Activated T-helper 2 cell treated with anti-CD3 and anti-CD28 coated beads, Interferon-gamma antibody, Interleukin-2, Interleukin-4, amounts not matched to agents 10 μg/mL and 5 μg/mL and 100 μg/mL, durations not matched to agents 14 hours and 24 hours and 36 hours (primary cell): ENCODE results near the gene PRODH. TPM values are rescaled to one million over a fixed set of nuclear protein-coding genes. Genes with fewer than 3 reads are reported as not detected.
"Not testable (repeated sequence)": the region's sequence is repeated elsewhere in the genome, so short reads cannot be mapped to it uniquely, and the experiment has no call there.

ENCODE experiments used
- DNase-seq: peaks from one replicate; pipeline ENCODE4 v3.0.0; 2021; ENCODE audit warnings: low spot score
- H3K27ac Mint-ChIP-seq: one replicate; pipeline ENCODE4 v1.8.0; 2021; ENCODE audit warnings: mixed read lengths
- H3K27me3 Mint-ChIP-seq: one replicate; pipeline ENCODE4 v1.8.0; 2021; ENCODE audit warnings: low read depth, mixed read lengths
- H3K36me3 Mint-ChIP-seq: one replicate; pipeline ENCODE4 v1.8.0; 2021; ENCODE audit warnings: low read depth, mixed read lengths
- H3K4me1 Mint-ChIP-seq: one replicate; pipeline ENCODE4 v1.8.0; 2021; ENCODE audit warnings: low read depth, mixed read lengths
- H3K4me3 Mint-ChIP-seq: one replicate; pipeline ENCODE4 v1.8.0; 2021; ENCODE audit warnings: low read depth, mild to moderate bottlenecking, moderate library complexity, mixed read lengths
- H3K9me3 Mint-ChIP-seq: one replicate; pipeline ENCODE4 v1.8.0; 2021; ENCODE audit warnings: mixed read lengths
- intact Hi-C: fragments of 100-400 bp; cut with micrococcal nuclease; formaldehyde crosslinking; loops from one replicate; pipeline ENCODE4 v1.15.1; 2023
- total RNA-seq: library from RNA; stranded (reverse); gene quantifications from 2 replicates; pipeline ENCODE4 v1.2.3, GENCODE V29; 2022

The PRODH gene
- total RNA-seq, 1 donor from 2014 or later, result 0.50 TPM

GRCh38 chr22:18956121-18956895 is 20.2 kb upstream of the PRODH start:
- H3K36me3 Mint-ChIP-seq, DNase-seq, intact Hi-C loops, H3K4me1 Mint-ChIP-seq, H3K27me3 Mint-ChIP-seq, H3K4me3 Mint-ChIP-seq, H3K27ac Mint-ChIP-seq, H3K9me3 Mint-ChIP-seq: not testable (repeated sequence)

- no peak overlapping the region for H3K4me3 Mint-ChIP-seq
- no peak for DNase-seq
Measured at GRCh38 chr22:18955696-18956095, 19.6 kb upstream of the PRODH start.

GRCh38 chr22:18954990-18955571 is 19.0 kb upstream of the PRODH start:
- Mint-ChIP-seq H3K27me3 (no peaks in the 10 kb centered on the region), H3K9me3 (no peaks in the 10 kb centered on the region), H3K27ac (no peak overlapping the region), H3K4me3 (no peak overlapping the region), H3K36me3 (no peaks in the 10 kb centered on the region), H3K4me1 (no peaks in the 10 kb centered on the region)
- DNase-seq, result no peak
- intact Hi-C loops, result no loop called here

More at GRCh38 chr22:18955696-18956095, 19.6 kb upstream of the PRODH start:
- Mint-ChIP-seq H3K4me1 (no peaks in the 10 kb centered on the region), H3K27ac (no peak overlapping the region), H3K36me3 (no peaks in the 10 kb centered on the region), H3K9me3 (no peaks in the 10 kb centered on the region), H3K27me3 (no peaks in the 10 kb centered on the region)
- intact Hi-C loops, result no loop called here

- intact Hi-C loops, H3K9me3 Mint-ChIP-seq, H3K27ac Mint-ChIP-seq: not testable (repeated sequence)
Measured at GRCh38 chr22:18954303-18954989, 18.4 kb upstream of the PRODH start.

GRCh38 chr22:18953128-18953527 is 17.0 kb upstream of the PRODH start:
- intact Hi-C loops, H3K36me3 Mint-ChIP-seq, H3K27ac Mint-ChIP-seq, H3K9me3 Mint-ChIP-seq, DNase-seq, H3K4me3 Mint-ChIP-seq, H3K4me1 Mint-ChIP-seq: not testable (repeated sequence)
- H3K27me3 Mint-ChIP-seq, result peaks cover 11% of the 10 kb centered on the region

More at GRCh38 chr22:18954303-18954989, 18.4 kb upstream of the PRODH start:
- DNase-seq, result peak; percentile 45
- H3K4me1 Mint-ChIP-seq, H3K27me3 Mint-ChIP-seq, H3K4me3 Mint-ChIP-seq, H3K36me3 Mint-ChIP-seq: not testable (repeated sequence)

GRCh38 chr22:18952022-18952421 is 15.9 kb upstream of the PRODH start:
- Mint-ChIP-seq H3K36me3 (no peaks in the 10 kb centered on the region), H3K9me3 (no peaks in the 10 kb centered on the region), H3K4me1 (no peaks in the 10 kb centered on the region), H3K27ac (no peak overlapping the region), H3K27me3 (peaks cover 15% of the 10 kb centered on the region), H3K4me3 (no peak overlapping the region)
- intact Hi-C loops, result no loop called here
- DNase-seq, result no peak

- intact Hi-C loops, result no loop called here
- DNase-seq, result no peak
- H3K4me1 Mint-ChIP-seq, result no peaks in the 10 kb centered on the region
Measured at GRCh38 chr22:18950141-18950540, 14.0 kb upstream of the PRODH start.

GRCh38 chr22:18947905-18948304 is 11.8 kb upstream of the PRODH start:
- no peak for DNase-seq
- H3K36me3 Mint-ChIP-seq, result no peaks in the 10 kb centered on the region
- H3K4me3 Mint-ChIP-seq, result no peak overlapping the region
- peaks cover 15% of the 10 kb centered on the region for H3K27me3 Mint-ChIP-seq
- no peaks in the 10 kb centered on the region for H3K4me1 Mint-ChIP-seq
- intact Hi-C loops, result no loop called here
- H3K27ac Mint-ChIP-seq, result no peak overlapping the region
- H3K9me3 Mint-ChIP-seq, result no peaks in the 10 kb centered on the region

More at GRCh38 chr22:18950141-18950540, 14.0 kb upstream of the PRODH start:
- Mint-ChIP-seq H3K27ac (no peak overlapping the region), H3K4me3 (no peak overlapping the region), H3K9me3 (no peaks in the 10 kb centered on the region), H3K36me3 (no peaks in the 10 kb centered on the region), H3K27me3 (peaks cover 15% of the 10 kb centered on the region)

- H3K4me1 Mint-ChIP-seq, H3K4me3 Mint-ChIP-seq, intact Hi-C loops, H3K36me3 Mint-ChIP-seq, H3K27ac Mint-ChIP-seq, DNase-seq, H3K9me3 Mint-ChIP-seq: not testable (repeated sequence)
- peaks cover 15% of the 10 kb centered on the region for H3K27me3 Mint-ChIP-seq
Measured at GRCh38 chr22:18947105-18947504, 11.0 kb upstream of the PRODH start.

- intact Hi-C loops, H3K36me3 Mint-ChIP-seq, H3K4me1 Mint-ChIP-seq, H3K9me3 Mint-ChIP-seq, H3K4me3 Mint-ChIP-seq, H3K27ac Mint-ChIP-seq, H3K27me3 Mint-ChIP-seq, DNase-seq: not testable (repeated sequence)
Measured at GRCh38 chr22:18938691-18939090, 2.6 kb upstream of the PRODH start.

- H3K4me1 Mint-ChIP-seq, DNase-seq, H3K4me3 Mint-ChIP-seq, H3K27ac Mint-ChIP-seq, H3K9me3 Mint-ChIP-seq, intact Hi-C loops, H3K36me3 Mint-ChIP-seq, H3K27me3 Mint-ChIP-seq: not testable (repeated sequence)
Measured at GRCh38 chr22:18934688-18935087, 1.4 kb downstream of the PRODH start.

GRCh38 chr22:18933914-18934313 is 2.2 kb downstream of the PRODH start:
- H3K36me3 Mint-ChIP-seq, result no peaks in the 10 kb centered on the region
- H3K4me1 Mint-ChIP-seq, result no peaks in the 10 kb centered on the region
- H3K4me3 Mint-ChIP-seq, result no peak overlapping the region
- no peak for DNase-seq
- no peaks in the 10 kb centered on the region for H3K27me3 Mint-ChIP-seq
- no peaks in the 10 kb centered on the region for H3K9me3 Mint-ChIP-seq
- H3K27ac Mint-ChIP-seq, result no peak overlapping the region
- intact Hi-C loops, result no loop called here
